NCI-H1436 (cell line): ENCODE results near the gene ALCAM.
A peak's percentile ranks its signal among the peaks of the same experiment; 100 is the strongest.
"Not testable (repeated sequence)": the region's sequence is repeated elsewhere in the genome, so short reads cannot be mapped to it uniquely, and the experiment has no call there.

ENCODE experiments used
- DNase-seq: peaks from one replicate; lab custom pipeline; 2025; lab: John Stamatoyannopoulos, UW

ALCAM gene

GRCh38 chr3:105584003-105584790 is 217.5 kb downstream of the ALCAM start:
- DNase-seq = no peak

- DNase-seq = peak; percentile 63
Measured at GRCh38 chr3:105593315-105593714, 226.6 kb downstream of the ALCAM start.

- no peak for DNase-seq
Measured at GRCh38 chr3:105594219-105594618, 227.5 kb downstream of the ALCAM start.

- DNase-seq = no peak
Measured at GRCh38 chr3:105598042-105598796, 231.5 kb downstream of the ALCAM start.

- no peak for DNase-seq
Measured at GRCh38 chr3:105599350-105599749, 232.6 kb downstream of the ALCAM start.

GRCh38 chr3:105601756-105602155 is 235.0 kb downstream of the ALCAM start:
- not testable (repeated sequence) for DNase-seq

GRCh38 chr3:105602286-105602685 is 235.6 kb downstream of the ALCAM start:
- not testable (repeated sequence) for DNase-seq

- not testable (repeated sequence) for DNase-seq
Measured at GRCh38 chr3:105603516-105603915, 236.8 kb downstream of the ALCAM start.

GRCh38 chr3:105606016-105606415 is 239.3 kb downstream of the ALCAM start:
- no peak for DNase-seq

GRCh38 chr3:105608623-105609022 is 241.9 kb downstream of the ALCAM start:
- no peak for DNase-seq

- DNase-seq = no peak
Measured at GRCh38 chr3:105610473-105610872, 243.8 kb downstream of the ALCAM start.

- no peak for DNase-seq
Measured at GRCh38 chr3:105611304-105612192, 244.8 kb downstream of the ALCAM start.

GRCh38 chr3:105613120-105613519 is 246.4 kb downstream of the ALCAM start:
- DNase-seq = no peak

GRCh38 chr3:105614288-105615030 is 247.8 kb downstream of the ALCAM start:
- no peak for DNase-seq

GRCh38 chr3:105615814-105616213 is 249.1 kb downstream of the ALCAM start:
- DNase-seq = no peak

GRCh38 chr3:105616374-105617121 is 249.8 kb downstream of the ALCAM start:
- DNase-seq = no peak

GRCh38 chr3:105618556-105618955 is 251.8 kb downstream of the ALCAM start:
- no peak for DNase-seq

GRCh38 chr3:105619651-105620050 is 252.9 kb downstream of the ALCAM start:
- DNase-seq = no peak

- no peak for DNase-seq
Measured at GRCh38 chr3:105620236-105620635, 253.5 kb downstream of the ALCAM start.

GRCh38 chr3:105622169-105622568 is 255.5 kb downstream of the ALCAM start:
- no peak for DNase-seq
